H1 (cell line): ENCODE measurements around the gene PRKAR2B. TPM values are rescaled to one million over a fixed set of nuclear protein-coding genes. Genes with fewer than 3 reads are reported as not detected.
A peak's percentile ranks its signal among the peaks of the same experiment; 100 is the strongest.

ENCODE experiments used
- CTCF ChIA-PET: fragments of 300-600 bp; sonication (Branson Sonifier 250); formaldehyde crosslinking; loops from one replicate; lab custom pipeline; 2021; ENCODE audit not compliant: partially characterized antibody; lab: Charles Lee
- POLR2A ChIA-PET: fragments of 300-600 bp; sonication (Branson Sonifier 250); formaldehyde crosslinking; loops from one replicate; lab custom pipeline; 2021; ENCODE audit warnings: inconsistent platforms; ENCODE audit not compliant: partially characterized antibody; lab: Charles Lee
- DNase-seq, 2 experiments: peaks; one replicate each; pipeline versions ENCODE4 v3.0.0 to v3.0.0-alpha.2; 2010 to 2022; ENCODE audit warnings: low spot score in 2 of 2, low read depth in 1 of 2, mixed read lengths in 1 of 2
- FAIRE-seq: peaks from 2 replicates; lab custom pipeline; 2011; peaks lifted over from hg19 to GRCh38; lab: Jason Lieb, UNC
- H2AFZ ChIP-seq: 2 replicates; pipeline ENCODE4 v1.8.1; 2012; ENCODE audit warnings: low read length, inconsistent platforms
- H2AK5ac ChIP-seq: 2 replicates; pipeline ENCODE4 v1.6.1; 2013; ENCODE audit warnings: low read depth, low read length
- H2BK120ac ChIP-seq: replicated peaks from 2 replicates; pipeline ENCODE3; 2013; ENCODE audit warnings: low read depth, low read length, inconsistent platforms
- H2BK12ac ChIP-seq: 2 replicates; pipeline ENCODE4 v1.6.1; 2013; ENCODE audit warnings: low read depth, low read length
- H2BK15ac ChIP-seq: 2 replicates; pipeline ENCODE4 v1.6.1; 2013; ENCODE audit warnings: low read length
- H2BK20ac ChIP-seq: 2 replicates; pipeline ENCODE4 v1.6.1; 2013; ENCODE audit warnings: low read length
- H2BK5ac ChIP-seq: 2 replicates; pipeline ENCODE4 v1.6.1; 2013; ENCODE audit warnings: low read depth, low read length
- H3K14ac ChIP-seq: 2 replicates; pipeline ENCODE4 v1.6.1; 2013; ENCODE audit warnings: inconsistent platforms; ENCODE audit not compliant: insufficient read length
- H3K18ac ChIP-seq: 2 replicates; pipeline ENCODE4 v1.6.1; 2013; ENCODE audit warnings: low read length; ENCODE audit errors: extremely low read depth
- H3K23ac ChIP-seq: 2 replicates; pipeline ENCODE4 v1.6.1; 2013; ENCODE audit warnings: inconsistent platforms; ENCODE audit not compliant: insufficient read length
- H3K23me2 ChIP-seq: 2 replicates; pipeline ENCODE4 v1.6.1; 2013; ENCODE audit warnings: low read depth, low read length
- H3K27ac ChIP-seq: 2 replicates; pipeline ENCODE4 v1.6.1; 2011; ENCODE audit warnings: low read depth, low read length, inconsistent platforms
- H3K27me3 ChIP-seq, 4 experiments: replicated peaks in 1 of 4; 1 replicate in 1 of 4; 2 replicates in 3 of 4; pipeline versions ENCODE4 v1.6.1 to v1.8.1; 2011 to 2013; ENCODE audit warnings: low read length in 3 of 4, mild to moderate bottlenecking in 3 of 4, inconsistent platforms in 2 of 4, mixed read lengths in 2 of 4, moderate library complexity in 1 of 4; ENCODE audit not compliant: control insufficient read depth in 3 of 4, insufficient read depth in 3 of 4; ENCODE audit errors: extremely low read depth in 1 of 4
- H3K36me3 ChIP-seq, 4 experiments: 2 replicates each; pipeline versions ENCODE4 v1.6.1 to v1.8.1; 2011 to 2013; ENCODE audit warnings: mild to moderate bottlenecking in 4 of 4, low read length in 3 of 4, moderate library complexity in 2 of 4, control low read depth in 1 of 4, inconsistent platforms in 1 of 4; ENCODE audit not compliant: insufficient read depth in 4 of 4, control insufficient read depth in 2 of 4
- H3K4ac ChIP-seq: replicated peaks from 2 replicates; pipeline ENCODE3; 2013; ENCODE audit warnings: low read length, low read depth, mixed read lengths, inconsistent platforms; ENCODE audit not compliant: insufficient read length
- H3K4me1 ChIP-seq, 4 experiments: replicated peaks in 1 of 4; 1 replicate in 1 of 4; 2 replicates in 3 of 4; pipeline versions ENCODE4 v1.6.1 to v1.8.1; 2011 to 2013; ENCODE audit warnings: low read length in 3 of 4, inconsistent platforms in 2 of 4, mixed read lengths in 1 of 4; ENCODE audit not compliant: insufficient read depth in 4 of 4, control insufficient read depth in 3 of 4
- H3K4me2 ChIP-seq, 2 experiments: 2 replicates each; pipeline versions ENCODE4 v1.6.1 to v1.8.1; 2011 to 2013; ENCODE audit warnings: low read depth in 2 of 2, low read length in 2 of 2, control low read depth in 1 of 2, inconsistent platforms in 1 of 2, mild to moderate bottlenecking in 1 of 2; ENCODE audit not compliant: insufficient read depth in 1 of 2
- H3K4me3 ChIP-seq, 4 experiments: fragments of 200-600, 300-600 bp in 1 of 4; sonication (generic), shearing (Covaris generic), sonication (Bioruptor Twin) in 1 of 4; 2 replicates each; pipeline versions ENCODE4 v1.5.1 to v1.8.1; 2011 to 2016; ENCODE audit warnings: low read length in 4 of 4, low read depth in 3 of 4, control low read depth in 2 of 4, inconsistent platforms in 2 of 4, mild to moderate bottlenecking in 2 of 4, mixed read lengths in 1 of 4, moderate library complexity in 1 of 4; ENCODE audit not compliant: insufficient read depth in 2 of 4; ENCODE audit errors: extremely low read depth in 1 of 4
- H3K56ac ChIP-seq: replicated peaks from 2 replicates; pipeline ENCODE3; 2013; ENCODE audit warnings: low read depth, mild to moderate bottlenecking, mixed read lengths, low read length, inconsistent platforms; ENCODE audit not compliant: insufficient read length
- H3K79me1 ChIP-seq: 2 replicates; pipeline ENCODE4 v1.6.1; 2013; ENCODE audit warnings: low read depth, low read length, control low read depth
- H3K79me2 ChIP-seq, 2 experiments: 2 replicates each; pipeline versions ENCODE4 v1.6.1 to v1.8.1; 2012 to 2013; ENCODE audit warnings: low read length in 2 of 2, mild to moderate bottlenecking in 2 of 2, inconsistent platforms in 1 of 2; ENCODE audit not compliant: insufficient read depth in 2 of 2, control insufficient read depth in 1 of 2
- H3K9ac ChIP-seq, 4 experiments: replicated peaks in 1 of 4; 1 replicate in 1 of 4; 2 replicates in 3 of 4; pipeline versions ENCODE4 v1.6.1 to v1.8.1; 2011 to 2013; ENCODE audit warnings: low read depth in 3 of 4, low read length in 3 of 4, control low read depth in 2 of 4, mild to moderate bottlenecking in 2 of 4, moderate library complexity in 2 of 4, inconsistent platforms in 1 of 4; ENCODE audit errors: extremely low read depth in 1 of 4
- H3K9me3 ChIP-seq, 2 experiments: 2 replicates each; pipeline versions ENCODE4 v1.6.1 to v1.8.1; 2012 to 2013; ENCODE audit warnings: mild to moderate bottlenecking in 2 of 2, moderate library complexity in 2 of 2, control low read depth in 1 of 2, inconsistent platforms in 1 of 2, low read depth in 1 of 2, low read length in 1 of 2, mixed read lengths in 1 of 2; ENCODE audit not compliant: insufficient read depth in 2 of 2
- H4K20me1 ChIP-seq, 2 experiments: replicated peaks in 1 of 2; 2 replicates each; pipeline versions ENCODE3 to v1.8.1; 2011 to 2013; ENCODE audit warnings: inconsistent platforms in 2 of 2, low read length in 2 of 2, mild to moderate bottlenecking in 1 of 2; ENCODE audit not compliant: insufficient read depth in 2 of 2, control insufficient read depth in 1 of 2
- H4K5ac ChIP-seq: 2 replicates; pipeline ENCODE4 v1.6.1; 2013; ENCODE audit warnings: low read length, low read depth, mixed read lengths, inconsistent platforms; ENCODE audit not compliant: insufficient read length
- H4K8ac ChIP-seq: 2 replicates; pipeline ENCODE4 v1.8.0; 2013; ENCODE audit warnings: mild to moderate bottlenecking, moderate library complexity, low read length, inconsistent platforms; ENCODE audit not compliant: insufficient read depth; ENCODE audit errors: extremely low read depth
- H4K91ac ChIP-seq: replicated peaks from 2 replicates; pipeline ENCODE3; 2013; ENCODE audit warnings: low read length, mixed read lengths, inconsistent platforms; ENCODE audit not compliant: insufficient read length
- BCL11A ChIP-seq, 2 experiments: IDR thresholded peaks; one replicate each; pipeline ENCODE4 v1.6.1; 2011; ENCODE audit warnings: low read depth in 2 of 2, low read length in 2 of 2, mild to moderate bottlenecking in 2 of 2
- RNF2 ChIP-seq: fragments of 200-900, 300-1000 bp; sonication (generic); IDR thresholded peaks from 2 replicates; pipeline ENCODE4 v1.7.1; 2016; ENCODE audit warnings: borderline replicate concordance, low read depth, mild to moderate bottlenecking, antibody characterized with exemption, low read length; ENCODE audit not compliant: poor library complexity, severe bottlenecking; ENCODE audit errors: missing control alignments
- WGBS, 2 experiments: shearing (Covaris generic) in 1 of 2; methylation state at CpG; one replicate each; pipeline versions ENCODE4 v1.1.6 to v1.1.7; 2013 to 2015; ENCODE audit warnings: low lambda C conversion rate in 2 of 2, mixed read lengths in 2 of 2, inconsistent platforms in 1 of 2, low coverage in 1 of 2, missing lambda C conversion rate in 1 of 2; ENCODE audit not compliant: insufficient replicate concordance in 2 of 2, insufficient coverage in 1 of 2, insufficient read length in 1 of 2; ENCODE audit errors: extremely low coverage in 1 of 2, missing lambda C conversion rate in 1 of 2; 5-methylcytosine and 5-hydroxymethylcytosine counted together
- polyA plus RNA-seq, 7 experiments: library from polyadenylated mRNA; depleted of rRNA in 3 of 7; stranded (reverse) in 5 of 7; unstranded in 2 of 7; fragments of >200 nt in 5 of 7; fragments of 200-250 nt in 2 of 7; gene quantifications; 1 replicate in 5 of 7; 2 replicates in 1 of 7; 4 replicates in 1 of 7; pipeline versions ENCODE4 v1.2.1 to v1.2.3, GENCODE V29; 2011 to 2013; ENCODE audit warnings: missing spikeins in 2 of 7, mixed read lengths in 2 of 7
- total RNA-seq: library from RNA; stranded (reverse); fragmentation: NEBNext Ultra II Directional; extraction: Animal tissue kit (Norgen Biotek cat#: 25700); gene quantifications from 2 replicates; pipeline ENCODE4 v1.2.1, GENCODE V29; 2021

The PRKAR2B gene
- total and polyA plus RNA-seq, 2 of the 8 experiments (the other 6 are each of a cell fraction or from before 2014, with no cell fraction given), result 10.4 to 37.0 TPM

GRCh38 chr7:107043491-107043890 is 1.0 kb upstream of the PRKAR2B start:
- POLR2A ChIA-PET, result no interaction called here
- TF ChIP-seq RNF2 (no peak), BCL11A (IDR thresholded peaks at IDR 0.05; ENCODE audit: low read depth in 2 of 2, low read length in 2 of 2) (no peak)

More at GRCh38 chr7:107043491-107043890, 1.0 kb upstream of the PRKAR2B start:
- Histone ChIP-seq H2AK5ac (no peak overlapping the region), H3K27me3 (no peaks in the 10 kb centered on the region), H3K14ac (no peak overlapping the region), H3K56ac (no peak overlapping the region), H2AFZ (no peak overlapping the region), H2BK5ac (no peak overlapping the region), H3K4me1 (peaks cover 2 to 7% (median 5%) of the 10 kb centered on the region in 4 experiments; a peak in 4 of 7 replicates), H3K18ac (no peak overlapping the region), H3K36me3 (no peaks in the 10 kb centered on the region), H3K4me2 (peak overlapping the region in 1 of 2 experiments; percentile 70; a peak in 2 of 4 replicates), H2BK15ac (no peak overlapping the region), H3K4ac (no peak overlapping the region), H2BK120ac (no peak overlapping the region), H4K5ac (no peak overlapping the region), H3K79me2 (peaks cover 0 to 28% of the 10 kb centered on the region in 2 experiments; a peak in 3 of 4 replicates), H3K79me1 (no peaks in the 10 kb centered on the region), H2BK12ac (no peak overlapping the region), H4K20me1 (peaks cover 0 to 2% of the 10 kb centered on the region in 2 experiments), H3K27ac (no peak overlapping the region), H2BK20ac (no peak overlapping the region), H3K23ac (no peak overlapping the region), H3K23me2 (peaks cover 7% of the 10 kb centered on the region), H4K8ac (no peak overlapping the region), H4K91ac (no peak overlapping the region), H3K4me3 (peak overlapping the region in 1 of 4 experiments; percentile 65; a peak in 2 of 8 replicates), H3K9ac (no peak overlapping the region), H3K9me3 (peaks cover 0 to 4% of the 10 kb centered on the region in 2 experiments; a peak in 1 of 4 replicates)
- CTCF ChIA-PET, result no interaction called here
- DNase-seq (no peak), FAIRE-seq (no peak)
- WGBS, 2 experiments, result 80% methylated on average over 4 of the region's 4 CpGs; no CpG with 5 or more reads in 1 of the 2 experiments
